Caco-2 (cell line): ENCODE data around the gene RIPPLY3. TPM values are rescaled to one million over a fixed set of nuclear protein-coding genes. Genes with fewer than 3 reads are reported as not detected.

Source experiments
- BruUV-seq: library from RNA; stranded (reverse); fragments of 400-500 nt; replicated peaks from 2 replicates; lab custom pipeline; 2021; lab: Mats Ljungman, UMichigan
- CTCF ChIA-PET: fragments of 300-600 bp; sonication (Branson Sonifier 250); formaldehyde crosslinking; loops from one replicate; lab custom pipeline; 2022; ENCODE audit warnings: antibody characterized with exemption; lab: Charles Lee
- POLR2A ChIA-PET: fragments of 300-600 bp; sonication (Branson Sonifier 250); formaldehyde crosslinking; loops from one replicate; lab custom pipeline; 2022; ENCODE audit warnings: antibody characterized with exemption; lab: Charles Lee
- DNase-seq, 2 experiments: peaks; one replicate each; pipeline versions ENCODE4 v3.0.0 to v3.0.0-alpha.2; 2020 to 2022
- H3K27me3 ChIP-seq: replicated peaks from 2 replicates; pipeline ENCODE4 v1.6.0; 2011; ENCODE audit warnings: low read length; ENCODE audit not compliant: control insufficient read depth, insufficient read depth
- H3K36me3 ChIP-seq: 2 replicates; pipeline ENCODE4 v1.5.1; 2011; ENCODE audit warnings: low read length; ENCODE audit not compliant: control insufficient read depth, insufficient read depth
- H3K4me1 ChIP-seq: fragments of 250-450 bp; sonication (Bioruptor Pico); 2 replicates; pipeline ENCODE4 v1.5.1; 2020; ENCODE audit warnings: mild to moderate bottlenecking
- H3K4me3 ChIP-seq: 2 replicates; pipeline ENCODE4 v1.5.1; 2011; ENCODE audit warnings: low read depth, mild to moderate bottlenecking, control low read depth, low read length
- H3K9me3 ChIP-seq: fragments of 250-450 bp; sonication (Bioruptor Pico); 2 replicates; pipeline ENCODE4 v1.5.1; 2020; ENCODE audit warnings: mild to moderate bottlenecking, moderate library complexity
- H3K27ac Mint-ChIP-seq: one replicate; pipeline ENCODE4 v1.8.0; 2022; ENCODE audit warnings: mixed read lengths; ENCODE audit not compliant: unreplicated experiment
- H3K27me3 Mint-ChIP-seq: one replicate; pipeline ENCODE4 v1.8.0; 2022; ENCODE audit warnings: mixed read lengths; ENCODE audit not compliant: insufficient read depth, unreplicated experiment
- H3K36me3 Mint-ChIP-seq: one replicate; pipeline ENCODE4 v1.8.0; 2022; ENCODE audit warnings: mild to moderate bottlenecking, mixed read lengths; ENCODE audit not compliant: insufficient read depth, unreplicated experiment
- H3K4me1 Mint-ChIP-seq: one replicate; pipeline ENCODE4 v1.8.0; 2022; ENCODE audit warnings: low read depth, mixed read lengths; ENCODE audit not compliant: unreplicated experiment
- H3K4me3 Mint-ChIP-seq: one replicate; pipeline ENCODE4 v1.8.0; 2022; ENCODE audit warnings: mild to moderate bottlenecking, moderate library complexity, mixed read lengths; ENCODE audit not compliant: unreplicated experiment
- H3K9me3 Mint-ChIP-seq: one replicate; pipeline ENCODE4 v1.8.0; 2022; ENCODE audit warnings: mixed read lengths; ENCODE audit not compliant: unreplicated experiment
- intact Hi-C: fragments of 100-400 bp; cut with micrococcal nuclease; formaldehyde crosslinking; loops from one replicate; pipeline ENCODE4 v1.10.0; 2022; ENCODE audit not compliant: unreplicated experiment
- total RNA-seq: library from RNA; stranded (reverse); gene quantifications from 2 replicates; pipeline ENCODE4 v1.2.3, GENCODE V29; 2022
- TF ChIP-seq, protein P1 (sequence below), 2 experiments: fragments of 200-600 bp in 1 of 2; IDR thresholded peaks; 1 replicate in 1 of 2; 2 replicates in 1 of 2; pipeline versions ENCODE4 v1.5.1 to v1.8.0; 2011 to 2022; ENCODE audit warnings: antibody characterized with exemption in 1 of 2, control low read depth in 1 of 2, inconsistent platforms in 1 of 2, low read depth in 1 of 2, low read length in 1 of 2, mild to moderate bottlenecking in 1 of 2, moderate library complexity in 1 of 2; ENCODE audit not compliant: insufficient read depth in 1 of 2, severe bottlenecking in 1 of 2, unreplicated experiment in 1 of 2

RIPPLY3 gene
- total RNA-seq, 1 experiment from 2014 or later, result 0.91 TPM

DNA sequence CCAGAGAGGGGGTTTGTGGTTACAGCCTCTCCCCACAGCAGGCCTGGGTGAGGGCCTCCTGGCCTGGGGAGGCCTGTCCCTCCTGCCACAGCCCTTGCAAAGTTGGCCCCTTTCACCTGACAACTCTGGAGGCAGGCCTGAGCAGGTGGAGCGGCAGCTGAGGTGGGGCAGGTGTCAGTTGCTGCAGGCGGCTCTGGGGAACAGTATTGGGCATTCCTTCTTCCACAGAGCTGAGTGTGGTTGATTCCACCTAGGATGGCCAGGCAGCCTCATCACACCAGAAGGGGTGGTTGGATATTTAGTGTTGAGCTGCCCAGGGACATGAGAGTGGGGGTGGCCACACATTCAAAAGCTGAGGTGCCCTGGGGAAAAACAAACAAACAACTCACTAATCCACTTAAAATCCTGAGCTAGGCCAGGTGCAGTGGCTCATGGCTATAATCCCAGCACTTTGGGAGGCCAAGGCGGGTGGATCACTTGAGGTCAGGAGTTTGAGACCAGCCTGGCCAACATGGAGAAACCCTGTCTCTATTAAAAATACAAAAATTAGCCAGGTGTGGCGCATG, 35.3 kb downstream of the RIPPLY3 start:
- POLR2A ChIA-PET, result interaction anchor here (0.7 kb wide), 1 partner anchor 51 kb away, joined by 3 read pairs; no protein-coding TSS in a partner anchor
- CTCF ChIA-PET, result no interaction called here
- no peaks in the 10 kb centered on the region for H3K36me3 ChIP-seq
- TF ChIP-seq, protein P1, sequence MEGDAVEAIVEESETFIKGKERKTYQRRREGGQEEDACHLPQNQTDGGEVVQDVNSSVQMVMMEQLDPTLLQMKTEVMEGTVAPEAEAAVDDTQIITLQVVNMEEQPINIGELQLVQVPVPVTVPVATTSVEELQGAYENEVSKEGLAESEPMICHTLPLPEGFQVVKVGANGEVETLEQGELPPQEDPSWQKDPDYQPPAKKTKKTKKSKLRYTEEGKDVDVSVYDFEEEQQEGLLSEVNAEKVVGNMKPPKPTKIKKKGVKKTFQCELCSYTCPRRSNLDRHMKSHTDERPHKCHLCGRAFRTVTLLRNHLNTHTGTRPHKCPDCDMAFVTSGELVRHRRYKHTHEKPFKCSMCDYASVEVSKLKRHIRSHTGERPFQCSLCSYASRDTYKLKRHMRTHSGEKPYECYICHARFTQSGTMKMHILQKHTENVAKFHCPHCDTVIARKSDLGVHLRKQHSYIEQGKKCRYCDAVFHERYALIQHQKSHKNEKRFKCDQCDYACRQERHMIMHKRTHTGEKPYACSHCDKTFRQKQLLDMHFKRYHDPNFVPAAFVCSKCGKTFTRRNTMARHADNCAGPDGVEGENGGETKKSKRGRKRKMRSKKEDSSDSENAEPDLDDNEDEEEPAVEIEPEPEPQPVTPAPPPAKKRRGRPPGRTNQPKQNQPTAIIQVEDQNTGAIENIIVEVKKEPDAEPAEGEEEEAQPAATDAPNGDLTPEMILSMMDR (IDR thresholded peaks at IDR 0.05; ENCODE audit: insufficient read depth in 1 of 2, low read depth in 1 of 2, low read length in 1 of 2, severe bottlenecking in 1 of 2, unreplicated experiment in 1 of 2), result no peak
- H3K4me1 Mint-ChIP-seq, result peaks cover 6% of the 10 kb centered on the region
- no TSS peak for BruUV-seq
- no peaks in the 10 kb centered on the region for H3K9me3 ChIP-seq
- H3K4me3 Mint-ChIP-seq, result no peak overlapping the region
- H3K4me3 ChIP-seq, result no peak overlapping the region
- H3K9me3 Mint-ChIP-seq, result no peaks in the 10 kb centered on the region
- intact Hi-C loops, result no loop called here
- peaks cover 7% of the 10 kb centered on the region for H3K4me1 ChIP-seq
- H3K27me3 ChIP-seq, result no peaks in the 10 kb centered on the region
- no peak for DNase-seq
- H3K27ac Mint-ChIP-seq, result no peak overlapping the region
- no peaks in the 10 kb centered on the region for H3K36me3 Mint-ChIP-seq
- no peaks in the 10 kb centered on the region for H3K27me3 Mint-ChIP-seq

DNA sequence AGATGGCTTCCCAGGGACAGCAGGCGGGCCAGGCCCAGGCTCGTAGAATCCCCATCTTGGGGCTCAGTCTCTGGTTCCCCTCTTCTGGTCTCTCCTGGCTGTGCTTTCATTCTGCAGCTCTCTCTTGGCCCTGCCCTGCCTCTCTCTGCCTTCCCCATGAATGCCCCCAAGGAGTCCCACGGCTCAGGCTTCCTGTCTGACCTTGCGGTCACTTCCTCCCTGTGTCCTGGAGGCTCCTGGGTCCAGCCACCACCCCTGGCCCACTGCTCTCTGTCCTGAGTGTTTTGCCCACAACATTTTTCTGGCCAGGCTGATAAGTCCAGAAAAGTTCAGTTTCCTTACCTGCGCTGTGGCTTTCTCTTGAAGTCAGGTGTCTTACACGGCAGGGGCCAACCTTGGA, 37.3 kb downstream of the RIPPLY3 start:
- Histone ChIP-seq H3K4me3 (no peak overlapping the region), H3K36me3 (no peaks in the 10 kb centered on the region), H3K4me1 (peaks cover 15% of the 10 kb centered on the region), H3K9me3 (no peaks in the 10 kb centered on the region), H3K27me3 (no peaks in the 10 kb centered on the region)
- Mint-ChIP-seq H3K27ac (no peak overlapping the region), H3K4me1 (peaks cover 8% of the 10 kb centered on the region), H3K27me3 (no peaks in the 10 kb centered on the region), H3K36me3 (no peaks in the 10 kb centered on the region), H3K4me3 (no peak overlapping the region), H3K9me3 (no peaks in the 10 kb centered on the region)
- TF ChIP-seq, protein P1 (IDR thresholded peaks at IDR 0.05; ENCODE audit: insufficient read depth in 1 of 2, low read depth in 1 of 2, low read length in 1 of 2, severe bottlenecking in 1 of 2, unreplicated experiment in 1 of 2), result no peak
- intact Hi-C loops, result no loop called here
- BruUV-seq, result no TSS peak
- CTCF ChIA-PET, result no interaction called here
- POLR2A ChIA-PET, result no interaction called here
- DNase-seq, result no peak

DNA sequence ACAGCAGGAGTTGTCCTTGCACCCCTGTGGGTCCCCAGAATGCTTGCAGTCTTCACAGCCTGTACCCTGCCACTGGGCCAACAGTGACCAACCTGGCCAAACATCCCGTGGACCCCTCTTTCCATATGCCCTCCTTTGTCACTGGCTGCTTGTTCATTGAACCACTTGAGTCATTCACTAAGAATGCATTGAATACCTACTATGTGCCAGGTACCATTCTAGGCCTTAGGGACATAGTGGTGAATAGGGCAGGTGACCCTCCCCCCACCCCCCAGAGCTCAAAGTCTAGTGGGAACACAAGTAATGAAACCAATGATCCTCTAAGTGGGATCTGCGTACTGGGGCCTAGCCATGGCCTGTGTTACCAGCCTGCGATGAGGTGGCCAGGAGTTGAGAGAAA, 38.1 kb downstream of the RIPPLY3 start:
- intact Hi-C loops, result no loop called here
- Mint-ChIP-seq H3K27me3 (no peaks in the 10 kb centered on the region), H3K9me3 (no peaks in the 10 kb centered on the region), H3K27ac (no peak overlapping the region), H3K4me3 (no peak overlapping the region), H3K4me1 (peaks cover 8% of the 10 kb centered on the region), H3K36me3 (no peaks in the 10 kb centered on the region)
- Histone ChIP-seq H3K27me3 (no peaks in the 10 kb centered on the region), H3K36me3 (no peaks in the 10 kb centered on the region), H3K4me1 (peaks cover 15% of the 10 kb centered on the region), H3K9me3 (no peaks in the 10 kb centered on the region), H3K4me3 (no peak overlapping the region)
- TF ChIP-seq, protein P1 (IDR thresholded peaks at IDR 0.05; ENCODE audit: insufficient read depth in 1 of 2, low read depth in 1 of 2, low read length in 1 of 2, severe bottlenecking in 1 of 2, unreplicated experiment in 1 of 2), result no peak
- CTCF ChIA-PET, result interaction anchor here (0.6 kb wide), 1 partner anchor 10 kb away, joined by 5 read pairs; no protein-coding TSS in a partner anchor
- POLR2A ChIA-PET, result interaction anchor here (0.5 kb wide), 1 partner anchor 10 kb away, joined by 4 read pairs; no protein-coding TSS in a partner anchor
- DNase-seq, result no peak
- BruUV-seq, result no TSS peak
